GM12875 (cell line): ENCODE data around the gene RPL10.

Source experiments
- H3K4me3 ChIP-seq: one replicate; pipeline ENCODE4 v1.5.1; 2011; ENCODE audit warnings: low read depth, low read length, control low read depth
- TF ChIP-seq, protein P1 (sequence below): IDR thresholded peaks from 2 replicates; pipeline ENCODE4 v1.5.1; 2011; ENCODE audit warnings: low read depth, mild to moderate bottlenecking, control low read depth, inconsistent platforms, low read length, moderate library complexity, borderline replicate concordance; ENCODE audit not compliant: insufficient read depth

Gene RPL10

GRCh38 chrX:154431341-154431740 is 33.2 kb downstream of the RPL10 start:
- H3K4me3 ChIP-seq = no peak overlapping the region

GRCh38 chrX:154432210-154432609 is 34.0 kb downstream of the RPL10 start:
- TF ChIP-seq, protein P1, sequence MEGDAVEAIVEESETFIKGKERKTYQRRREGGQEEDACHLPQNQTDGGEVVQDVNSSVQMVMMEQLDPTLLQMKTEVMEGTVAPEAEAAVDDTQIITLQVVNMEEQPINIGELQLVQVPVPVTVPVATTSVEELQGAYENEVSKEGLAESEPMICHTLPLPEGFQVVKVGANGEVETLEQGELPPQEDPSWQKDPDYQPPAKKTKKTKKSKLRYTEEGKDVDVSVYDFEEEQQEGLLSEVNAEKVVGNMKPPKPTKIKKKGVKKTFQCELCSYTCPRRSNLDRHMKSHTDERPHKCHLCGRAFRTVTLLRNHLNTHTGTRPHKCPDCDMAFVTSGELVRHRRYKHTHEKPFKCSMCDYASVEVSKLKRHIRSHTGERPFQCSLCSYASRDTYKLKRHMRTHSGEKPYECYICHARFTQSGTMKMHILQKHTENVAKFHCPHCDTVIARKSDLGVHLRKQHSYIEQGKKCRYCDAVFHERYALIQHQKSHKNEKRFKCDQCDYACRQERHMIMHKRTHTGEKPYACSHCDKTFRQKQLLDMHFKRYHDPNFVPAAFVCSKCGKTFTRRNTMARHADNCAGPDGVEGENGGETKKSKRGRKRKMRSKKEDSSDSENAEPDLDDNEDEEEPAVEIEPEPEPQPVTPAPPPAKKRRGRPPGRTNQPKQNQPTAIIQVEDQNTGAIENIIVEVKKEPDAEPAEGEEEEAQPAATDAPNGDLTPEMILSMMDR = no peak
- H3K4me3 ChIP-seq = no peak overlapping the region

More at GRCh38 chrX:154431341-154431740, 33.2 kb downstream of the RPL10 start:
- TF ChIP-seq, protein P1 = no peak

DNA sequence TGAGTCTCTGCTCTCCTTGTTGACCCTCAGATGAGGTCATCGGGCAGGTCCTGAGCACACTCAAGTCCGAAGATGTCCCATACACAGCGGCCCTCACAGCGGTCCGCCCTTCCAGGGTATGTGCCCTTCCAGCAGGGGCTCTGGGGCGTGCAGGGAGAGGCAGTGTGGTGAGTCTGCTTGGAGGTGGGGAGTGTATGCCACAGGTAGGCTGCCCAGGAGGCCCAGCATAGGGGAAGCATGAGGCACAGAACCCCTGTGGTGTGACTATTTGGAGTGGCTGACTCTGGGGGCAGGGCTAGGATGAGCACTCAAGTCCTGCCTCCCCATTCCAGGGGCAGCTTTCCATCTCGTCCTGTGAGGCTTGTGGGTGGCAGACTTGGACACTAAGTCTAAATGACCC is 35.4 kb downstream of the RPL10 start:
- H3K4me3 ChIP-seq = no peak overlapping the region
- TF ChIP-seq, protein P1 = no peak

DNA sequence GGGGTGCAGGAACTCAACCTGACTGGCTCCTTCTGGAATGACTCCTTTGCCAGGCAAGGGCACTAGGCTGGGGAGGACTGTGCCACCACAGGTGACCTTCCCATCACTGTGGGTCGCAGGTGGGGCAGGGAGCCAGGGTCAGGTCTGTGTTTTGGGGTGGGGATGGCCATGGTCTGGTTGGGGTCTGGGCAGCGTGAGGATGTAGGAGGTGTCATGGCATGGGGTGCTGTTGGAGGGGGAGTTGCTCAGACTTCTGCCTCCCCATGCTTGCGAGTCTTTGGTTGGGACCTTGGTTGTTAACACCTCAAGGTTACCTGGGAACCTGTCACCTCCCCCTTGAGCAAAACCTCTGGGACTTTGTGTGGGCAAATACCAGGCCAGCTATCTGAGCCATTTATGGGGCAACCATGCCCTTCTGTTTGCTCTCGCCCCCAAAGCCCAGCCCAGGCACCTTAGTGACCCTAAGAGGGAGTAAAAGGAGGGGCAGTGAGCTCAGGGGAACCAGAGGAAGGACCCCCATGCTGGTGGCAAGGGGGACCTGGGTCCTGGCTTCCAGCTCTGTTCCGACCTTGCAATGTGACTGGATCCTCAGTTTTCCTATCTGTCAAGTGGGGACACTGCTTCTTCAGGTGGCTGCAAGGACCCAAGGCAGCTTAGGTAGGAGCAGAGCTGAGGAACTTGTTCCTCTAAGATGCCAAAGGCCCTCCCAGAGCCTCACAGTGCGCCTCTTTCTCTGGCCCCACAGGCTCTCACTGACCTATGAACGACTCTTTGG is 36.4 kb downstream of the RPL10 start:
- H3K4me3 ChIP-seq = no peak overlapping the region
- TF ChIP-seq, protein P1 = no peak

DNA sequence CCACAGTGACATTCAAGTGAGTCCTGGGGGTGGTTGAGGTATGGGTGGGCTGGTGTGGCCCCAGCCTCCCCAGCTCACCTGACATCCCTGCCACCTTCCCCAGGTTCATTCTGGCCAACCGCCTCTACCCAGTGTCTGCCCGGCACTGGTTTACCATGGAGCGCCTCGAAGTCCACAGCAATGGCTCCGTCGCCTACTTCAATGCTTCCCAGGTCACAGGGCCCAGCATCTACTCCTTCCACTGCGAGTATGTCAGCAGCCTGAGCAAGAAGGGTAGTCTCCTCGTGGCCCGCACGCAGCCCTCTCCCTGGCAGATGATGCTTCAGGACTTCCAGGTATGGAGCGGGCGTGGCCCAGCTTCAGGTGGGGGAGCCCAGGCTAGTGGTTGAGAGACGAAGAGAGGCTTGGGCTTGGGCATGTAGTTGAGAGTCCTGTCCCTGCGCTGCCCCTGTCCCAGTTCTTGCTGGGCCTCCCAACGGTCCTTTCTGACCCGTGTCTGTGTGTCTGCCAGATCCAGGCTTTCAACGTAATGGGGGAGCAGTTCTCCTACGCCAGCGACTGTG is 37.1 kb downstream of the RPL10 start:
- H3K4me3 ChIP-seq = no peak overlapping the region
- TF ChIP-seq, protein P1 = no peak

DNA sequence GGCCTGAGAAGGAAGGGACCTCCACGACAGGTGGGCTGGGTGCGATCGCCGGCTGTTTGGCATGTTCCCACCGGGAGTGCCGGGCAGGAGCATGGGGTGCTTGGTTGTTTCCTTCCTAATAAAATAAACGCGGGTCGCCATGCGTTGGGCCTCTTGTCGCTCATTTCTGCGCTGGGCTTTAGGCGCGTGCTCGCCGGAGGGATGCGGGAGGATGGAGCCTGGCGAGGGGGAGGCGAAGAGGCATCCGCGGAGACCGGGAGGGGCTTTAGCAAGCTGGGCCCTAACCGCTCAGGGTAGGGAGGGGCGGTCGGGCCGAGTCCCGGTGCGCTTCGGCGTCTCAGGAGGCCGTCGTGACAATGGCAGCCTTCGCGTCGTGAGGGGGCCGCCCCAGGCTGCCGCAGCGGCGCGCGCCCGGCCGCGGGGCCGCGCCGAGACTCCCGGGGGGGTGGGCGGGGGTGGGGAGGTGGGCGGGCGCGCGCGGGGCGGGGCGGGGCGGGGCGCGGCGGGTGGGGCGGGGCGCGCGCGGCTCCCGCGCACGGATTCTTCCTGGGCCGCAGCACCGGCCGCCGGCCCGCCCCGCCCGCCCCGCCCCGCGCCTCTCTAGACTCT is 38.3 kb downstream of the RPL10 start:
- peak overlapping the region; percentile 82 for H3K4me3 ChIP-seq
- TF ChIP-seq, protein P1 = no peak
